GM21423 (cell line): ENCODE measurements around the gene PGS1.
"Not testable (repeated sequence)": the region's sequence is repeated elsewhere in the genome, so short reads cannot be mapped to it uniquely, and the experiment has no call there.

ENCODE experiments used
- ATAC-seq: cut with Tn5 transposase; IDR thresholded peaks from one replicate; pipeline ENCODE4 v1.9.1; 2021; ENCODE audit warnings: mild to moderate bottlenecking, moderate library complexity; ENCODE audit not compliant: unreplicated experiment

PGS1 gene, protein sequence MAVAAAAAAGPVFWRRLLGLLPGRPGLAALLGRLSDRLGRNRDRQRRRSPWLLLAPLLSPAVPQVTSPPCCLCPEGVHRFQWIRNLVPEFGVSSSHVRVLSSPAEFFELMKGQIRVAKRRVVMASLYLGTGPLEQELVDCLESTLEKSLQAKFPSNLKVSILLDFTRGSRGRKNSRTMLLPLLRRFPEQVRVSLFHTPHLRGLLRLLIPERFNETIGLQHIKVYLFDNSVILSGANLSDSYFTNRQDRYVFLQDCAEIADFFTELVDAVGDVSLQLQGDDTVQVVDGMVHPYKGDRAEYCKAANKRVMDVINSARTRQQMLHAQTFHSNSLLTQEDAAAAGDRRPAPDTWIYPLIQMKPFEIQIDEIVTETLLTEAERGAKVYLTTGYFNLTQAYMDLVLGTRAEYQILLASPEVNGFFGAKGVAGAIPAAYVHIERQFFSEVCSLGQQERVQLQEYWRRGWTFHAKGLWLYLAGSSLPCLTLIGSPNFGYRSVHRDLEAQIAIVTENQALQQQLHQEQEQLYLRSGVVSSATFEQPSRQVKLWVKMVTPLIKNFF

DNA sequence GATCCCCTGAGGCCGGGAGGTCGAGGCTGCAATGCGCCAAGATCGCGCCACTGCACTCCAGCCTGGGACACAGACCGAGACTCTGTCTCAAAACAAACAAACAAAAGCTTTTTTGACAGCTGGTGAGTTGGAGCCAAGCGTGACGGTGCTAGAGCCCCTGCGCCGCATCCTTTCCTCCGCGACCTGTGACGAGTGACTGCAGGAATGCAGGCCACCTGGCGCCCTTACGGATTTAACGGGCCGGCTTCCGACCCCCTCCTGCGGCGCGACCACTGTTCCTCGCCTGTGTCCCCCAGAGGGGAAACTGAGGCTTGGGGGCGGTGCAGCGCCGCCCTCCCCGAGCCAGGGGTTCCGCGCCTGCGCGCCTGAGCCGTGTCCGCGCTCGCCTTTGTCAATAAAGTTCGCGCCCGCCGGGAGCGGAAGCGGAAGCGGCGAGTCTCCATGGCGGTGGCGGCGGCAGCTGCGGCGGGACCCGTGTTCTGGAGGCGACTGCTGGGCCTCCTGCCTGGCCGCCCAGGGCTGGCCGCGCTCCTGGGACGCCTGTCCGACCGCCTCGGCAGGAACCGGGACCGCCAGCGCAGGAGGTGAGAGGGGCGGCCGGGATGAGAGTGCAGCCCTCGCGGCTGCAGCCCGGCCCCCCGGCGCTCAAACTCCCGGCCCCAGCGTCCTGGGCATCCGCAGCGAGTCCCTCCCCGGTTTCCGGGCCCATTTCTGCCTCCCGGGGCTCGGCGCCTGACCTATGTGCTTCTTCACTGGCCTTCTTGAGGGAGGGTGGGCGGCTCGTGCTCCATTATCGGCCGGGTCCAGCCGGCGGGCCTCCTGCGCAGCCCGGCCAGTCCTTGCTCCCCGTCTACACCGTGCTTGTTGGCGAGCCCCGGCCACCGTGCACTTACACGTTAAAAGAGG, at the start of gene PGS1:
TSS of gene PGS1 (plus strand) at position 425 of the 906 bp plus-strand sequence. CDS start at position 442, 17 bp downstream.
- peak; percentile 58 for ATAC-seq

DNA sequence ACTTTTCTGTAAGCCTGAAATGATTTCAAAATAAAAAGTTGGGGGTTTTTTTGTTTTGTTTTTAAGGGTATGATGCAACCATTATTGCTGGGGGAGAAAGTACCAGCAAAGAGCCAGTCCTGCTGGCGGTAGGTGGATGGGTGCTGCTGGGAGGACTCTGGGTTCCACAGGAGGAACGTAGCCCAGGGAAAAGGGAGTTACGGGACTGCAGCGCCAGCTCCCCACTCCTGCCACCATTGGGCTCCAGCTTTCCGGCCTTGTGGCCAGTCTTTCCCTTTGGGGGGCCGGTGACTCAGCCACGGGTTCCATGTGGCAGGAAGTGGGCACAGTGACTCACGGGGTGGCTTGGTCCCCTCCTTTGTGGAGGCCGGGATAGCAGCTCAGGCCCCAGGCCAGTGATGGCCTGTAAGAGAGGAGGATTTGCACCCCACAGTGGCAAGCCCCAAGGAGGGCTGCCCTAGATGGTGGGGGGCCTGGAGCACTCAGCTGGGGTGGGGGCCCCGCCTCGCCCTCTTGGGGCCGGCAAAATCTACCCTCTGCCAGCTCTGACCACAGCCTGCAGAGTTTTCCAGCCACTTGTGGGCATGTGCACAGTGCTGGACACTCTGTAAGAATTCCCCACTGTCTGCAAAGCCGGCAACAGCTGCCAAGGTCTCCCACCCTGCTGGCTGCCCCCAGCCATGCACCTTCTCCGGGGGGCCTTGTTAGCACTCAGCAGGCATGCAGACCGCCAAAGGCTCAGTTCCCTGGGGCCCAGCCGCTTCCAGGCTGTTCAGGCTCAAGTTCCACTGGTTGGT, 49.0 kb upstream of the PGS1 start:
- ATAC-seq, result no peak

DNA sequence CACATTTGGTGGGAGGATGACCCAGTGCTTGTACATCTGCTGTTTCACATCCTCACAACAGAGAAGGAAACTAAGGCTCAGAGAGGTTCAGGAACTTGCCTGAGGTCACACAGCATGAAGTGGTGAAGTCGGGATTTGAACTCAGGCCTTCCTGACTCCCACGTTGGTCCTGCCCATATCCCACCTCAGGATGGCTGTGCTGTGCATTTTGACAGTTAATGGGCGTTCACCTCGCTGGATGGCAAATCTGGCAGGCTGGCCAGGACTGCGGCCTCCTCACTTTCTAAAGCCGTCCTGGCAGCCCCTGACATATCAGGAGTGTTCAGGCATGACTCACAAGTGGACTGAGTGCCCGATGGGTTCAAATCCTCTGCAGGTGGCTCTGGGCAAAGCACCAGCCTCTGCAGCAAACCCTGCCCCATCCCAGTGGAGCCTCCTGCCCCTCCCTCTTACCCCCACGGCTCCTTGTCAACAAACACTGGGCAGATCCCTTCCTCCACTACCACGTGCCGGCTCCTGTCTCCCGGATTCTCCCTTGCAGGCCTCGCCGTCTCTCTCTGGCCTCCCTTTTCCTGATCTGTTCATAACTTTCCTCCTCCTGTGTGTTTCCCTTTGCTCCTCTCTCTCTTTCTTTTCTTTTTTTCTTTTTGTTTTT, 47.8 kb upstream of the PGS1 start:
- no peak for ATAC-seq

DNA sequence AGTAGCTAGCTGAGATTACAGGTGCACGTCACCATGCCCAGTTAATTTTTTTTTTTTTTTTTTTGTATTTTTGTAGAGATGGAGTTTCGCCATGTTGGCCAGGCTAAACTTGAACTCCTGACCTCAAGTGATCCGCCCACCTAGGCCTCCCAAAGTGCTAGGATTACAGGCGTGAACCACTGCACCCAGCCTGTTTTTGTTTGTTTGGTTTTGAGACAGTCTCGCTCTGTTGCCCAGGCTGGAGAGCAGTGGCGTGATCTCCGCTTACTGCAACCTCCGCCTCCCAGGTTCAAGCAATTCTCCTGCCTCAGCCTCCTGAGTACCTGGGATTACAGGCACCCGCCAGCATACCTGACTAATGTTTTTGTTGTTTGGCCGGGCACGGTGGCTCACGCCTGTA, 47.1 kb upstream of the PGS1 start:
- ATAC-seq, result not testable (repeated sequence)

DNA sequence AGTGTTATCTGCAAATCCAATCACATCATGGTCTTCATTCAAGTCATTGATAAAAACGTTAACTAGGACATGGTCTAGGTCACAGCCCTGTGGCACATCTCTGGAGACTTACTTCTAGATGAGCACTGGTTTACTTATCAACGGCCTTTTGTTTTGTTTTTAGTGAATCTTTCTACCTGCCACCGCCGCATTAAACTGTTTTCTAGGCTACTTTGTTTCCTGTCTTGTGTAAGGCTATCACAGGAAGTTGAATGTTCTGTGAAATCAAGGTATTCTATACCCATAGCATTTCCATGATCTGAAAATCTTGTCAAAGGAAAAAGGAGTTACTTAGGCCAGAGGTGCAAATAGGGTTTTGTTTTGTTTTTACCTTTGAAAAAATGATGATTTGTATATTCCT, 45.5 kb upstream of the PGS1 start:
- ATAC-seq, result no peak

DNA sequence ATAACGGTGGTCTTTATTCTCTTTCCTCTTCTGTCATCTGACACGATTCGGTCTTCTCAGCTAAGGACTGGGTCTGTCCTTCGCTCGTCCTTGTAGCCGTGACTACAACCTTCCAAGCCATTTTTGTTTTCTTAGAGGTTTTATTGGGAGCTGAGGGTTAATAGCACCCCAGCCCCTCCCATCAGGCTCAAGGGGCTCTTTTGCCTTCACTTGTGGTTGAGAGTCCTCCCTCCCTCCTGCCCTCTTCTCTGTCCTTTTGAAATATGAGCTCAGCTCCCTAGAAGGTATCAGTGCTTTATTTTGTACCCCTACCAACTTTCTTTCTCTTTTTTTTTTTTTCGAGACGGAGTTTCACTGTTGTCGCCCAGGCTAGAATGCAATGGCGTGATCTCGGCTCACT, 43.2 kb upstream of the PGS1 start:
- no peak for ATAC-seq

DNA sequence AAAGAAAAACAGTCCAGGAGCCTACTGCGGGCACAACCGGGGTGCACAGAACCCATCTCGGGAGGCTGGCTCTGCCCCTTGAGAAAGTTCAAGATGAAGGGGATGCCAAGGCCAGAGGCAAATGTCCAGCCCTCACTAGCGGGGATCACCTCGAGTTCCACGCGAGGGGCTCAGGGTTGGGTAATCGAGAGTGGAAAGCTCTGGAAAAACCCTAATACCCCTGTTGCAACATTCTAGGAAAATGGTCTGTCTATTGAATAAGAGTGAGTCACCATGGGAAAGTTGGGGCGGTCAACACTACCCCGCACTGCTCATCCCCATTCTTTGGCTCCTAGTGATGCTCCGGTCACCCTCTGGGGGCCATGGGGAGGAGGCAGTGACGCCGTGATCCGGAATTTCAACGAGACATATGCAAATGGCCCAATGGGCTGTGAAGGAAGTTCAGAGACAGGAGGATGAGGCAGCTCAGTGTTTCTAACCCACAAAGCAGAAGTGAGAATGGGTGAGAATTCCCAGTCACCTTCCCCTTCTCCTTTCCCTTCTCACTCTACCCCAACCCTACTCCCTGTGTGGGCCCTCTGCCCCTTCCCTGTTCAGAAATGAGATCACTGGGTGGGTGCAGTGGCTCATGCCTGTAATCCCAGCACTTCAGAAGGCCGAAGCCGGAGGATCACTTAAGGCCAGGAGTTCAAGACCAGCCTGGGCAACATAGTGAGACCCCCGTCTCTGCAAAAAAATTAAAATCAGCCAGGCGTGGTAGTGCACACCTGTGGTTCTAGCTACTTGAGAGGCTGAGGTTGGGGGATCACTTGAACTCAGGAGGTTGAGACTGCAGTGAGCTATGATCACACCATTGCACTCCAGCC, 41.0 kb upstream of the PGS1 start:
- peak; percentile 57 for ATAC-seq

DNA sequence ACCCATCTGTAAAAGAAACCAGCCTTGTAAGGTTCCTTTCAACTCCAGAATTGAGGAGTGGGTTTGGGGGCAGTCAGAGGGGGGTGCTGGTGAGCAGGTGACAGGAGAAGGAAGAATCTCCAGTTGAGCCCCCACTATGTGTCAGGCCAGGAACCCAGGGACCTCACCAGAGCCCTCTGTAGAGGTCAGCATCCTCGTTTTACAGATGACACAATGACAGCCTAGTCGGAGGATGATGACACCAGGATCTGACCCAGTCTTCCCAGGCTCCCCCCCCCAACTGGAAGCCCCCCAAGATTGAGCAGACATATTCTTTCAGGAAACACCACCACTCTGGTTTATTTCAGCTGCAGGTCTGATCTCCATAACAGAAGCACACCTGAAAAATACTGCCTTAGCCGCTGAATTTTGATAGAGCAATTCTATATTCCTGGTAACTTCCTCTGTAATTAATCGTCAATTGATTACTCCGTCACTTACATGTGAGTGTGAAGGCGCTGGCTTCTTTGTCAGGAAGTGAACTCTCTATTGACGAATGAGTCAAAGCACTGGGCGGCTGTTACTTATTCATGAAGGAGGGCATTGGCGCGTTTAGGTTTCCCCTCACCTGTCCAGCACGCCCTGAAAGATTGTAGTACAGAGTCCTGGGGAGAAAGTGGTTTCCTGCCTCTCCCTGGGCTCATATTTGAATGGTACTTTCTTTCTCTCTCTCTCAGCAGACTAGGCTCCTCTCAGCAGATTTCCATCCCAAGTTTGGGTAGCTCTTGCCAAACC, 39.8 kb upstream of the PGS1 start:
- ATAC-seq, result no peak

DNA sequence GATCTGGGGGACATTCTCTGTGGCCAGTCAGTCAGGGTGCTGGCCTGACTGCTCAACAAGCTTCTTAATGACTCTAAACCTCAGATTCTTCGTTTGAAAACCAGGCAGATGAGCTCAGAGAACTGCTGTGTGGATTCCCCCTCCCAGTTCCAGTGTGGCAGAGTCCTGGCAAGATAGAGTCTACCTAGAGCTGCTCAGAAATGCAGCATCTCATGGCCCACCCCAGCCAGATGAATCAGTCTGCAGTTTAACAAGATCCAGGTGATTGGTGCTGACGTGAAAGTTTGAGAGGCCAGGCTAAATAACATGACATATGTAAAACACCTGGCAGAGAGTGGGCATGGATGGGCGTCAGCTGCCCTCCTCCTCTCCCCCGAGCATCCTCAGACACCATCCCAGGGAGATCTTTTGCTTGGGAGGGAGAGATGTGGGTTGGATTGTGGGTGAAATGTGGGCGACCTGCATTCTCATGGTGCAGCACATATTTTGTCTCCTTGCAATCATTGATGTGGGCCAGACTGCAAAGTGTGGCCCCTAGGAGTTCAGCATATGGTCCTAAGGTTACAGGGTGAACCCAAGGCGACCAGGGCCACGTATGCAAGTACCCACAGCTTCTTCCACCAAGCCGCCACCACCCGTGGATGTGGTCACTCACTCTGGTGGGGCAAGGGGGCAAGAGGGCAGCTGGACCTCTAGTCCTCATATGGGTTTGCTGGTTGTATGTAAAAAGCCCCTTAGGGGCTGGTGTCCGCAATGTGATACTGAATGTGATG, 38.1 kb upstream of the PGS1 start:
- ATAC-seq, result no peak

DNA sequence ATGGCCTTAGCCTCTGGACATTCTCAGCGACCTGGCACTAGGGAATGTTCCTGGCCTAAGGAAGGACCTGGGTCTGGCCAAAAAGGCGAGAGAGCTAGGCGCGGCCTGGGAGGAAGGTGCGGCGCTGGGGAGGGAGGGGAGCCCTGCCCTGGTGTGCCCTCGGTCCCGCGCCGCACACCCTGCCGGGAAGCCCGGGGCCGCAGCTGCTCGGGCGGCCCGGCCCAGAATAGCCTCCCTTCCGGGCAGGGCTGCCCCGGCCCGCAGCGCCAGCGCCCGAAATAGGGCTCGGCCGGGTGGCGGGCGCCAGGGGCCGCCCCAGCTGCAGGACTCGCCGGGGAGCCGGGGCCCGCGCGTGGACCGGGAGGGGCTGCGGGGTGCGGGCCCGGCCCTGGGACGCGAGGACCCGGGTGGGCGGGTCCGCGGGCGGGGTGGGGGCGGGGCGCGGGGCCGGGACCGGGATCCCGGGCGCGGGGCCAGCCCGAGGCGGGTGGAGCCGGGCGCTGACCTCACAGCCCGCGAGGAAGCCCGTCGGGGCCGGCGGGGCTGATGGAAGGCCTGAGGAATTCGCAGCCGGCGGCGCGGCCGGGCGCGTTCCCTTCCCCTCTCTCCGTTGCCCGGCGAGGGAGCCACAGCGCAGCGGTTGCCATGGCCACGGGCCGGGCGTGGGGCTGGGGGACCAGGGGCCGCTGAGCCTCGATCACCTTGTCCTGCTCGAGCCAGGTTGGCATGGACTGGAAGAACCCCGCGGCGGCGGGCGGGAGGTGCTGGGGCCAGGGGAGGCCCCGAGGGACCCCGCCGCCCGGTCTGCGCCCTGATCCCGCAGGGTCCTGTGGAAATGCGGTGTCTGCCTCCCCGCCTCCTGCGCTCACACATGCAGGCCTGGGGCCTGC, 36.6 kb upstream of the PGS1 start:
- ATAC-seq, result no peak

DNA sequence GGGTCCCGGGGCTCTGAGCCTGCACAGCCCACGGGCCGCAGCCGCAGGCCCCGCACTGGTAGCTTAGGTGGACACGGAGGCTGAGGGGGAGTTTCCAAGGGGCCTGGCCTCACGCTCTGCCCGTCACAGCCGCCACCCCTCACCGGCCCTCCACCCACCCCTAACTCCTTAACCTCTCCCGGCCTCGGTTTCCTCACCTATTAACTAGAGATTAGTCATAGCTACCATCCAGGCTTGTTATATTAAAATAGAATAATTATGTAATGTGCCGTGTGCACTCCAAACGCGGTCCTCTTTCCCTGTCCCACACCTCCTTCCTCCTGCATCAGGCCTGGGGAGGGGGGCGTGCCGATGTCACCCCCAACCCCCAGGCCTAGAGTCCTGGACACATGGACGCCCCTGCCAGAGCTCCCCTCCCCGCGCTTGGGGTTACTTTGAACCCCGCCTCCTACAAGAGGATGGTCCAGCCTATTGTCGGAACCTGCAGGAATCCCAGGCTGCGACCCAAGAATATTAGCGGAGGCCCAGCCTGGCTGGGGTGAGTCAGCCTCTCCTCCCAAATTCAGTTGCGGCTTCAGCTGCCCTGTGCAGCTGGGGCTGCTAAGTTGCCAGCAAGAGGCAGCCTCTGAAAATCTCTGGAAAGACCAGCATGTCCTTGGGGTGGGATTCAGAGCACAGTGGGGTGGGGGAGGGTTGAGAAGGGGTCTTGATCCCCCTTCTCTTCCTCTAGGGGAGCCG, 35.8 kb upstream of the PGS1 start:
- no peak for ATAC-seq

DNA sequence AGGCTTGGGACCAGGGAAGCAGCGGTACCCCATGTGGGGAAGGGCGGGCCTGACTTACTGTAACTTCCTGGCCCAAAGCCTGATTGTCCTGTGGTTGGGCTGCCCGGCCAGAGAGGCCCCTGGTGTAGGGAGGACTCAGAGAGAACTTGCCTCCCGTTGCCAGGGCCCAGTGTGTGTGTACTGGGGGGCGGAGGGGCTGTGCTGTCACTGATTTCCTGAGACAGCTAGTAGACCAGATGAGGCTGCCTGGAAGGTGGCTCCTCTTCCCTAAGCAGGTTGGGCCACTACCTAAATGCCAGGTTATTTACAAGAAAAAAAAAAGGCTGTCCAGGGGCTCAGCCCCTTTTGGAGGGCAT, 35.3 kb upstream of the PGS1 start:
- ATAC-seq, result no peak

DNA sequence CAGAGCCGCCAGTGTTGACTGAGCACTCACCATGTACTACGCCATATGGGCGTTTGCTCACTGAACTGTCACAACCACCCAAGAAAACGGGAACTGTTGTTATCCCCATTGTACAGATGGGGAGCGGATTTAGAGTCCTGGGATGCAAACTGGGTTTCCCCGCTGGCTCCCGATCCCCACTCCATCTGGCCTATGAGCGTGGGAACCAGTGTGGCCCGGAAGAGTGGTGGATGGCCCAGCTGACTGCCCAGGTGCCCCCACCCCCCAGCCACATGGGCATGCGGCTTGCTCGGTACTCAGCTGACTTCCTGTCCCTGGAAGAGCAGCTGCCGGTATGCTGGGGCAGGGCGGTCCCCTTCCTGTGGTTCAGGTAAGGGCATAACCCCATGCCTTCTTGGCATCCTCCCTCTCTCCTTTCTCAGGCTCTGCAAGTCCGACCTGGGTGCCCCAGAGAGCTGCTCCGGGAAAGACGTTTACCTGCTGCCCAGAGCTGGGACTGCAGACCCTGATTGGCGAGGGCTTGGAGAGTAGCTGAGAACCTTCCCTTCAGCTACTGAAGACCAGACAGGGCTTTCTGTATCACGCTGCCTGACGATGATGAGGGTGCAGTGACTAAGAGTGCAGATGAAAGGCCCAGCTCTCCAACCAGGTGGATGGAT, 34.8 kb upstream of the PGS1 start:
- ATAC-seq, result no peak

DNA sequence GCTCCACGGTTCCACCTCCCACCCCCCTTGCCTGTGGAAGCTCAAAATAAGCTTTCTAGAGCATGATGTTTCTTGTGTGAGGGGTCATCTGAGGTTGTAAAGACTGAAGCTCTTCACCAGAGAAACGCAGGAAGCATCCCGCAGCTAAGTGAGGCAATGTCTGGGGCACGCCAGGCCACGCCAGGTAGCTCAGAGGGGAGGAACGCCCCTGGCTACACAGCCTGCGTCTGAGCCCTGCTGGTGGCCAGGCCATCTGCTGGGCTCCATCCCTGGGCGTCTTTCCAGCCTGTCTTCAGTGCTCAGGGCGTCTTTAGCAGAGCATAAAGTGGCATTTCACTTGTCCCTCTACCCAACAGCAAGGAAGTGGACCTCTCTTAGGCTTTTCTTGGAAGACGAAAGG, 33.8 kb upstream of the PGS1 start:
- ATAC-seq, result no peak

DNA sequence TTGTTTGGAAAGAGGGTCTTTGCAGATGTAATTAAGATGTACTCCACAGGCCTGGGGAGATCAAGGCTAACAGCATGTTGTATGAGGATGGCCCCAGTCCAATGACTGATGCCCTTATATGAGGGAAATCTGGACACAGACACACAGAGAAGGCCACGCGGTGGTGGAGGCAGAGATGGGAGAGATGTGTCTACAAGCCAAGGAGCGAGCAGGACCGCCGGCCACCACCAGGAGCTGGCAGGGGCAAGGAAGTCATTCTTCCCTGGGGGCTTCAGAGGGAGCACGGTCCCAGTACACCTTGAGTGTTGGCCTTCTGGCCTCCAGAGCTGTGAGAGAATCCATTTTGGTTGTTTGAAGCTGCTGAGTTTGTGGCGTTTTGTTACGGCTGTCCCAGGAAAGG, 33.3 kb upstream of the PGS1 start:
- no peak for ATAC-seq
